Right renal pelvis (tissue), 4 donors: ENCODE data around the gene GIPC3. TPM values are rescaled to one million over a fixed set of nuclear protein-coding genes. Genes with fewer than 3 reads are reported as not detected.
"Not testable (repeated sequence)": the region's sequence is repeated elsewhere in the genome, so short reads cannot be mapped to it uniquely, and the experiment has no call there.

Experiments
- DNase-seq, 4 donors: peaks; one replicate each; pipeline ENCODE4 v3.0.0-alpha.2; 2013; ENCODE audit warnings: low read depth in 4 of 4, low spot score in 3 of 4, missing footprints in 1 of 4
- polyA plus RNA-seq, 4 donors: library from polyadenylated mRNA; unstranded; fragments of 120-200 nt; gene quantifications; one replicate each; pipeline ENCODE4 v1.2.1, GENCODE V29; 2013; ENCODE audit not compliant: insufficient read length in 4 of 4

GIPC3 gene
- polyA plus RNA-seq, 4 donors, result 2.6 to 4.2 (median 3.1) TPM

DNA sequence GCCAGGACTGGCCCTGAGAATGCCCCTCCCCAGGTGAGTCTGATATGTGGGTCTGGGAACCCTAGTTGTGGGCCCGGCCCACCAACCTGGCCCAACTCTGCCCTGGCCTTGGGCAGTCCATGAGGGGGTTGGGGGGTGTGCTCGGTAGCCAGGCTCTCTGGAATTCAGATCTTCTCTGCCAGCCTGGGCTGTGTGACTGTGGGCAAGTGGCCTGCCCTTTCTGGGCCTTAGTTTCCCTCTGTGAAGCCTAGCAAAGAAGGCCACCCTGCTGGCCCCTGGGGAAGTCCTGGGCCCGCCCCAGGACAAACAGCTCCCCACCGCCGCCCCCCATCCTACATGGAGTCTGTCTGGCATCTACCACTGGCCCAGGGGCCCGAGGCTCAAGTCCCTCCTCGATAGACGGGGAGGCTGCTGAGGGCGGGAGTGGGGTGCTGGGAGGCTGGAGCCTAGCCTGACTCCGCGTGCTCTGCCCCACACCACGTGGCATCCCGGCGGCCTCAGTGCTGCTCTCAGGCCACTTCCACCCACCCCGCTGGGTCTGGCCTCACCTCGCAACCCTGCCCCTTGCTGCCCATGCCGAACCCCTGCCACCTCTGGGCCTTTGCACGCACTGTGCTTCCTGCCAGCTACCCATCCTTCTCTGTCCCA lies 29.7 kb downstream of the GIPC3 start:
- DNase-seq, result no peak

GRCh38 chr19:3615524-3616135 lies 30.4 kb downstream of the GIPC3 start:
- DNase-seq, result no peak

DNA sequence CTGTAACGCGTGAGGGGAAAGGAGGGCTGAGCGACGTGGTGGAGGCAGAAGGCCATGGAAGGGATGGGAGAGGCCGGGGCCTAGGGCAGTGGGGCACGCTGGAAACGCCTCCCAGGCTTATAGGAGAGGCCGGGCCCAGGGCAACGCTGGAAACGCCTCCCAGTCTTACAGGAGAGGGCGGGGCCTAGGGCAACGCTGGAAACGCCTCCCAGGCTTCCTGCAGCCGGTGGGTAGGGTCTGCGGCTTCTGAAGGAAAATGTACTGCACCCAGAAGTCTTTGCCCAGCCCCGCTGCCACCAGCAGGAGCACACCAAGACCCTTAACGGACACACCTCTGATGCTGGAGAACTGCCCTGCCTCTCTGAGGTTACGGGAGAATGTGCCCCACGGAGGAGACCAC lies 32.2 kb downstream of the GIPC3 start:
- no peak for DNase-seq

DNA sequence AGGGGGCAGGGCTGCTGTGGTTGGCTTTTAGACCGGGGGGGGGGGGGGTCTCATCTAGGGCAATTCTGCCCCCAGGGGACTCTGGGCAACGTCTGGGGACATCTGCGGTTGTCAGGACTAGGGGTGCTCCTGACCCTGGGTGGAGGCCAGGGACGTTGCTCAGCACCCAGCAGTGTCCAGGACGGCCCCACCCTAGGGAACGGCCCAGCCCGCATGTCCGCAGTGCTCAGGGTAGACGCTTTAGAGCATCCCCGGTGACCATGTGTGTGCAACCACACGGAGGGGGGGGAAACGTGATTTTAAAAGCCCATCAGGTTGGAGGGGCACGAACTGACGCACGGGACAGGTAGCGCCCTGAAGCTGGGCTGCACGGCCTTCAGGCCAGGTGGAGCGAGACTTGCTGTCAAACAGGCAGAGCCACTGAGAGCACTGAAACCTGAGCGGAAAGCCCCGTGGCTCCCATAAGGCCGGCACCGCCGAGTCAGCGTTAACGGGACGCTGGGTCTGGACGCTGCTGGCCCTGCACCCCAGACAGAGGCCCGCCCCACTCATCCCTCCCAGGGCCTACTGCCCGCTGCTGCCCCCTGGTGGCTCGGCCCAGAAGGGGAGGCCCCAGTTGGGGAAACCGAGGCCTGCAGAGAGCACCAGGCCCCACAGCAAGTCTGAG lies 33.0 kb downstream of the GIPC3 start:
- no peak for DNase-seq

DNA sequence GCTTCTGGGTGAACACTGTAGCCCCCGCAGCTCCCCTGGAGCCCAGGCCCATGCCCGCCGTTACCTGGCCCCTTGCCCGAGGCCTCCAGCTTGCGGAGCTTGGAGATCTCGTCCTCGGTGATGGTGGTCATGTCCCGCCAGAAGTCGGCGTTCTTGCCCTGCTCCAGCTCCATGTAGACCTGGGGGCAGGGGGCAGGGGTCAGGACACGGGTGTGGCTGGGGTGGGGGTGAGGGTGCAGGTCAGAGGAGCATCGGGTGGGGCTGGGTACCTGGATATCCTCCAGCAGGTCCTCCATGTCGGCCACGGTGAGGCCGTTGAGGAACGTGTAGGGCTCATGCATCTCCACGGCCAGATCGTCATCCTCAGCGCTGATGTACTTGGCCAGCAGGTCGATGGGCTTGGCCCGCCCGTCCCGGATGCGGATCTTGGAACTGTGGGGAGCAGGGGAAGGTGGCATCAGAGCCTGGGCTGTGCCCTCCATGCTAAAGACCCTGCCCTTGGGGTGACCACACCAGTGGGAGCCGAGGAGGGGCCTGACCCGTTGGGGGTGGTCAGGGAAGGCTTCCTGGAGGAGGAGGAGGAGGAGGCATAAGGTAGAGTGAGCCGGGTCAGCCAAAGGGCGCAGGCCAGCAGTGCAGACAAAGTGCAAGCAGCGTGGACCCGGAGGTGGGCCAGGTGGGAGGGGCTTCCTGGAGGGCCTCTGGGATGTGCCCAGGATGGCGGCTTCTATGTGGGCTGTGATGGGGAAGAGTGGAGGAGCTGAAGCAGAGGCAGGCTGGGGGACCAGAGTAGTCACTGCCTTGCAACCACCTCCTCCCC lies 33.7 kb downstream of the GIPC3 start:
- no peak for DNase-seq

- no peak for DNase-seq
These were observed 34.3 kb downstream of the GIPC3 start for GRCh38 chr19:3619631-3620012.

DNA sequence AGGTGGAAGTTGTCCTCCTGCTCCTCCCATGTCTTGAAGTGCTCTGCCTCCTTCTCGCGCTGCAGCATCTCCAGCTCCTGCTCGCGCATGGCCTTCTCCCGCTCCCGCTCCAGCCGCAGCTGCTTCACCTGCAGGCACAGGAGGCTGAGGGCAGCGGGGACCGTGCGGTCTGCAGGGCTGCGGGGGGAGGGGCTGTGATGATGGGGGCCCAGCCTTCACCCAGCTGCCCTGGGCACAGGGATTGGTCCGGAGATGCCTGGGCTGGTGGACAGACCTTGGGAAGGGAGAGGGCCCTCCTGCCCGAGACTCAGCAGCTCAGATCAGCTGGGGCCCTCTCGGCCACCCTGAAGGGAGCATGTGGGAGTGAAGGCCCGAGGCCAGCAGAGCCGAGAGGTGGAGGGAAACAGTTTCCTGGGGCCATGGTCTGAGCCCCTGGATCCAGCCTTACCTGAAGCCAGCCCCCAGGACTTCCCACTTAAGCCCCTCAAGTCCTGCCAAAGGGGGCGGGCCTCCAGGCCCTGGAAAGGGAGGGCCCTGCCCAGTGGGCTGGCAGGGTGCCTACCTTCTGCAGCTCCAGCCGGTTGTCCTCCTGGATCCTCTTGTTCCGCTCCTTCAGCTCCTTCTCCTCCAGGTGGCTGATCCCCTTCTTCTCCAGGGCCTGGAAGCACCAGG lies 35.0 kb downstream of the GIPC3 start:
- DNase-seq, result no peak

DNA sequence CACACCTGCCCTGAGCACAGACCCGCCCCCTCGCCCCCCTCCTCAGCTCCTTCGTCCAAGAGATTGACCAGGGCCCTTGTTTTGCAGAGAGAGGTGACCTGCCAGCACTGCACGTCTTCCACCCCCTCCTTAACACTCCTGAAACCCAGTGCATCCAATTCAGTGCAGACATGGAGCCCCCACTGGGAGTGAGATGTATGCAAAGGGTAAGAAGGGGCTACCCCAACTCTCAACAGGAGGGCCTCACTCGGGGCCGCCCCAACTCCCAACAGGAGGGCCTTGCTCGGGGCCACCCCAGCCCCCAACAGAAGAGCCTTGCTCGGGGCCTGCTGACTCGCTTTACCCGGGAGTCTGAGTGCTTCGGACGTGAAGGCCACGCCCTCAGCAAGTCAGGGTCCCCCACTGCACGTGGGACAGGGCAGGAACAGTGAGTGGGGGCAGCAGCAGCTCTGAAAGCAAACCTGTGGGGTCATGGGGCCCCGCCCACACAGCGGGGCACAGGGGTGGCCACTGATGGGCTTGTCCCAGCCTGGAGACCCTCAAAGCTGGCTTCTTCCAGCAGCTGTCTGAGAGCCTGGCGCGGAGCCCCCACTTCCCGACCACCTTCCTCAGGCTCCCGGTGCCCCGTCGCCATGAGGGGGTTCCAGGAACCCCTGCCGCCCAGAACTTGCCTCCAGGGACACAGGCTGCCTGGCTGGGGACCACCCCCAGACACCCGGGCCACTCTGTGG lies 35.7 kb downstream of the GIPC3 start:
- DNase-seq, result no peak

DNA sequence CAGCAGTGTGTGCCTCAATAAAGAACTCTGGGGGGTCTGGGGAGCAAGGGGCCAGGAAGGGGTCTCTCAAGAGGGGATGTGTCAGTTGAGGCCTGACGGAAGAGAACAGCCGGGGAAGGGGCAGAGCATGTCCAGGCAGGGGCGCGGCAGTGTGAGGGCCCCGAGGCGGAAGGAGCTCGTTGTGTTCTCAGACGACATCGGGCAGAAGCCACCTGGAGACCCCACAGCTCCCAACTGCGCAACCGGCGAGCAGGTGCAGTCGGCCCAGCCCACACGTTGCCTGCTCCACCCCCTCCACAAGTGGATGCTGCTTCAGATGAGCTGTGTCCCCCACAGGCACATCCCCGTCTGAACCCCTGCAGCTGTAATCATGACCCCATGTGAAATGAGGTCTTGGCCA lies 36.4 kb downstream of the GIPC3 start:
- DNase-seq, result no peak

DNA sequence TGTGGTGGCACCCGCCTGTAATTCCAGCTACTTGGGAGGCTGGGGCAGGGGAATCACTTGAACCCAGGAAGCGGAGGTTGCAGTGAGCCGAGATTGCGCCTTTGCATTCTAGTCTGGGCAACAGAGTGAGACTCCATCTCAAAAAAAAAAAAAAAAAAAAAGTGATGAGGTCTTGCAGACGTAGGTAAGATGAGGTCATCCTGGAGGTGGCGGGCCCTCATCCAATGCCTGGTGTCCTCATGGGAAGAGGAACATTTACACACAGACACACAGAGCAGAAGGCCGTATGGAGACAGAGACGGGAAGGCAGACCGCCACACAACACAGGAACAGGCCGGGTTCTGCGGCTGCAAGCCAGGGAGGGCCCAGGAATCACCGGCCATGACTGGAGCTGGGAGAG lies 36.9 kb downstream of the GIPC3 start:
- no peak for DNase-seq

GRCh38 chr19:3623716-3624115 lies 38.4 kb downstream of the GIPC3 start:
- DNase-seq, result no peak

- no peak for DNase-seq
These were observed 40.8 kb downstream of the GIPC3 start for GRCh38 chr19:3625996-3626472.

DNA sequence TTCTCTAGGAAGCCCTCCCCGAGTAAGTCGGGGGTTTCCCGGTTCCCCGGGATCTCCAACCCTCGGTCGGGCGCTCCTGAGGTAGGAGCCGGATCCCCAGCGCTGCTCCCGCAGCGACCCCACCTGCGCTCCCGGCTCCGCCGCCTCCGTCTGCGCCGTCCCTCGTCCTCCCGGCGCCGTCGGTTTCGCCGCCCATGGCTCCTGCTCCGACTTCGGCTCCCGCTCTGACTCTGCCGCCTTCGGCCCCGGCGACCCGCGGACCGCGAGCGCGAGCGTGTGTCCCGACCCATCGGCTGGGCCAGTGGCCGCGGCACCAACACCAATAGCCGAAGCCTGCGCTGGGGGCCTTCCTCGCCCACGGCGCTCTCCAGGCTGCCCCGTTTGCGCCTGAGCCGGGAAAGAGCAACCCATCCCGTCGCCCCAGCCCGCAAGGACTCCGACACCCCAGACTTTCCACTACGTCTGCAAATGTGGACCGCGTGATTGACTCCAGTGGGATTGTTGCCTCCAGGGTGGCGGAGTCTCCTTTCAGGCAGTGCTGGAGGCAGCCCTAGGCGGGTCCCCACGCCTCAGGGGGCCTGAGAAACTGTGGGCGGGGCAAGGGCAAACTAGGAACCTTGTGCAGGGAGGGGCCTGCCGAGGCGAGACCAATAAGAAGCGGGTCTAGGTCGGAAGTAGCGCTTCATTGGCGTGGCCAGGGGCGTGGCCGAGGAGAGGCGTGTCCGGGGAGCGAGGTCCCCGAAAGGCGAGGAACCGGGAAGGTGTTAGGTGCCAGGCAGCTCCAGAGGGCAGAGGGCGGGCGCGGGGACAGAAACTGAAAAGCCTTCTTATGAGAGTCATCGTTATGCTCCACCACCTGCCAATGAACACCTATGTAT lies 41.4 kb downstream of the GIPC3 start, which contains the start of gene CACTIN:
TSS of gene CACTIN (minus strand) at position 318 of the 878 bp plus-strand sequence. CDS start at position 290, 28 bp downstream.
- peak; percentile 94 to 97 (median 95) for DNase-seq

DNA sequence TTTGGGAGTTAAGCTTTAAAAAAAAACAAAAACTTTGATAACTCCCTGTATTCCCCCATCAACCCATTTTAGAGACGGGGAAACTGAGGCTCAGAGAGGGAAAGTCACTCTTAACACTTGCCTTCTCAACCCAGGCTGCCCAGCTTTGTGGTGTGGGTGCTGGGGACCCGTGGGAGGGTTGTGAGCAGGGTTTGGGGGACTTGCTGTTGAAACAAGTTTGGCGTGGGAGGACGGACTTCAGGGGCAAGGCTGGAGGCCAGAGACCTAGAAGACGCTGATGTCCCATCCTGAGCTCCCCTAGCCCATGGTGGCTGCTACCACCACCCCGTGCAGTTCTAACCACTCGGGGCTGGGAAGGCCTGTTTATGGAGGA lies 42.1 kb downstream of the GIPC3 start:
- DNase-seq, result no peak

DNA sequence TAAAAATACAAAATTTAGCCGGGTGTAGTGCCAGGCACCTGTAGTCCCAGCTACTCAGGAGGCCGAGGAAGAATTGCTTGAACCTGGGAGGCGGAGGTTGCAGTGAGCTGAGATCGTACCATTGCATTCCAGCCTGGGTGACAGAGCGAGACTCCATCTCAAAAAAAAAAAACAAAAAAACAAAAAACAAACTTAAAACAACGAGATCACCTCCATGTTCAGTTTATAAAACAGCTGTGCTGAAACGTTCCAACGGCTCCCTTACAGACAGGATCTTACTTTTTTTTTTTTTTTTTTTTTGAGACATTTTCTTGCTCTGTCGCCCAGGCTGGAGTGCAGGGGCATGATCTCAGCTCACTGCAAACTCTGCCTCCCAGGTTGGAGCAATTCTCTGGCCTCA lies 43.5 kb downstream of the GIPC3 start:
- not testable (repeated sequence) for DNase-seq

DNA sequence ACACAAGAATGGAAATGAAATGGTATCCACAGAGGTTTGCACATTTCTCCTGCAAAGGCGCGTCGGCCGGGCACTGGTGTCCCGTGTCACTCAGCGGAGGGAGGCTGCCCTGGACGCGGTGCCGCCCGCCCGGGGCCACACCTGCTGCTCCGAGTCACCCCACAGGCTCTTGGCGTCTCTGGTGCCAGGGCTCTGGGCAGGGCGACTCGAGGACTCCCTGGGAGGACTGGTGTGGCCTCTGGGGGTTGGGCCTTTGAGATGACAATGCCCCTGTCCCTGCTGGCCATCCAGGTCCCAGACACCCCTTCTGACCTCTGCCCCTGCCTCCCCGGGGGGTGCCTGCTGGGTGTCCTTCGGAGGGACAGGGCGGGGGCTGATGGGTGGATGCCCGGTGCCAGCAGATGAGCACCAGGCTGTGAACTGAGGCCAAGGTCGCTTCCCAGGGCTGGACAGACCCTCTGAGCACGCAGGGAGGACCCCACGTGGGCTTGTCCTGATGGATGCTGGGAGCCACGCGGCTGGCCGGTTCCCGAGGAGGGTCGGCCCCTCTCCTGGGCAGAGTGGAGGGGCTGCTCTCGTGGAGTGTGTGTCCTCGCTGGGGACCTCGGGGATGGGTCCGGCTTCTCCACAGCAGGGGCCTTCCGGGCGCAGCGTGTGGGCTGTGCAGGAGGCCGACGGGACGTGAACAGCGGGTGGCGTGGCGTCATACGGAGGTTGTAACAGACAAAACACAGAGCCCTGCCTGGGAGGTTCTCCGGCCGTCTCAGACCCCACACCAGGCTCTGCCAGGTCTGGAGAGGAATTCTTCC lies 46.0 kb downstream of the GIPC3 start:
- no peak for DNase-seq

DNA sequence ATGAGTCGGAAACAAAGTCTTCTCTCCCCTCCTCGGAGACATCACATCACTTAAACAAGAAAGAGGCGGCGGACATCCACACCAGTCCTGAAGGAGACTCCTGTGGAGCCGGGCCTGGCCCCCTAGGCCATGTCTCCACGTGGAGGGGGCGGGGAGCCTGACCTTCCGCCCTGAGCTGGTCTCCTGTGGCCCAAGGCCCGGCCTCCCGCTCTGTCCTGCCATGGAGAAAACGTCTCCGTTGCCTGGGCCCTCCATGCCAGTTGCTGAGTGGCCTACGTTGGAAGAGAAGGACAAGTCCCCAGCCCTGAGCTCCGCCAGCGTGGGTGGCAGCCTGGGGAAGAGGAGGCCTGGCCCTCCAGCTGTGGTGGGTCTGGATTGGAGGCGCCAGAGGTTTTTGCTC lies 46.8 kb downstream of the GIPC3 start:
- DNase-seq, result no peak
